ENCODE results near the gene MIER1.

The MIER1 gene

DNA sequence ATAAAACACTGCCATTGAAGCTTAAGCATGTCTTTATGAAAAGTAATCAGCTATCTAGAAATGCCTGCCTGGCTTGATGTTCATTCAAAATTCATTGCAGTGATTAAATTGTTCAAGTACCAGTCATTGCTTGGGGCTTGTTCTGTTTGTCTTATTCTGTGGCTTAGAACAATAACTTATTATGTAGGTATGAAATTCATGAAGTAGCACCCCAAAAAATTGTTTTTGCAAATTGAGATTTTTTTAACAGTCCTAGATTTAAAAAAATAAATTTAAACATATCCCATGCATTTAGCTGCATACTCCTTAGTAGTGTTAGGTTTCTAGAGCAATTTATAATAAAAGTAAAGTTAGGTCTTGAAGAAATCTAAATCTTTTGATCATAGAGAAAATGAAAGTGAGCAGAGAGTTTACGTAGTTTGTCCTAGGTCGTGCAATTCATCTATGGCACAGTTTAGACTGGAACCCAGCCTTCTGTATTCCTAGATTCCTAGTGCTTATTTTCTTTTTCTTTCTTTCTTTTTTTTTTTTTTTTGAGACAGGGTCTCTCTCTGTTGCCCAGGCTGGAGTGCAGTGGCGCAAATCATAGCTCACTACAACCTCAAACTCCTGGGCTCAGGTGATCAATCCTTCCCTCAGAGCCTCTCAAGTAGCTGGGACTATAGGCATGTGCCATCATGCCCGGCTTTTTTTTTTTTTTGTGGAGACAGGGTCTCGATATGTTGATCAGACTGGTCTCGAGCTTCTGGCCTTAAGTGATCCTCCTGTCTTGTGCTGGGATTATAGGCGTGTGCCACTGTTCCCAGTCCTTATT is 9.3 kb downstream of the MIER1 start:
- H3K27ac ChIP-seq, result no peak overlapping the region
- TF ChIP-seq ZFX (IDR thresholded peaks at IDR 0.05; ENCODE audit: borderline replicate concordance), result no peak
- TF ChIP-seq, protein P1, sequence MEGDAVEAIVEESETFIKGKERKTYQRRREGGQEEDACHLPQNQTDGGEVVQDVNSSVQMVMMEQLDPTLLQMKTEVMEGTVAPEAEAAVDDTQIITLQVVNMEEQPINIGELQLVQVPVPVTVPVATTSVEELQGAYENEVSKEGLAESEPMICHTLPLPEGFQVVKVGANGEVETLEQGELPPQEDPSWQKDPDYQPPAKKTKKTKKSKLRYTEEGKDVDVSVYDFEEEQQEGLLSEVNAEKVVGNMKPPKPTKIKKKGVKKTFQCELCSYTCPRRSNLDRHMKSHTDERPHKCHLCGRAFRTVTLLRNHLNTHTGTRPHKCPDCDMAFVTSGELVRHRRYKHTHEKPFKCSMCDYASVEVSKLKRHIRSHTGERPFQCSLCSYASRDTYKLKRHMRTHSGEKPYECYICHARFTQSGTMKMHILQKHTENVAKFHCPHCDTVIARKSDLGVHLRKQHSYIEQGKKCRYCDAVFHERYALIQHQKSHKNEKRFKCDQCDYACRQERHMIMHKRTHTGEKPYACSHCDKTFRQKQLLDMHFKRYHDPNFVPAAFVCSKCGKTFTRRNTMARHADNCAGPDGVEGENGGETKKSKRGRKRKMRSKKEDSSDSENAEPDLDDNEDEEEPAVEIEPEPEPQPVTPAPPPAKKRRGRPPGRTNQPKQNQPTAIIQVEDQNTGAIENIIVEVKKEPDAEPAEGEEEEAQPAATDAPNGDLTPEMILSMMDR (IDR thresholded peaks at IDR 0.05), result no peak

DNA sequence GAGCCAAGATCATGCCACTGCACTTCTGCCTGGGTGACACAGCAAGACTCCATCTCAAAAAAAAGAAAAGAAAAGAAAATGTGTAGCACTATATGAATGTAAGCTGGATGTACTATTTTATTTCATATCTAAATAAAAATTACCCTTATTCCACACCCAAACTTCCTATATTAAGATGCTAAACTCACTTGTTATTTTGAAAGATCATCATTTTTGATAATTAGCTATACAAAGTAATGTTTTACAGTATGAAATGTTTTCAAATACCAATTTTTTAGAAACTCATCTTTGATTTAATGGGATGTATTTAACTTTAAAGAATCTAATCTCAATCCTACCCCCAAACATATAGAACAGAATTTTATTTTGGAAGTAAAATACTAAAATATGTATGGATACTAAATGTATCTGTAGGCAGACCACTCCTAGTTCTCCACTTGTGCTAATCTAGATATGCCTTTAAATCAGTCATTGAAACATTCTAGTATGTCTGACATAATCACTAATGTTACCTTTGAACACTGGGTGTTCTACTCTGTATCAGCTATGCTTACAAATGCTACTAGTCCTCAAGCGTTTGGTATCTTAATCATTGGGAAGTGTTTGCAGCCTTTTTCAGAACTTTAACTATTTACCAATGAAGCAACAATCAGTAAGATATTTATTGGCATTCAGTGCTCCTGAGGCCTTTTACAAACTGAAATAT is 12.9 kb downstream of the MIER1 start:
- H3K27ac ChIP-seq, result no peak overlapping the region

DNA sequence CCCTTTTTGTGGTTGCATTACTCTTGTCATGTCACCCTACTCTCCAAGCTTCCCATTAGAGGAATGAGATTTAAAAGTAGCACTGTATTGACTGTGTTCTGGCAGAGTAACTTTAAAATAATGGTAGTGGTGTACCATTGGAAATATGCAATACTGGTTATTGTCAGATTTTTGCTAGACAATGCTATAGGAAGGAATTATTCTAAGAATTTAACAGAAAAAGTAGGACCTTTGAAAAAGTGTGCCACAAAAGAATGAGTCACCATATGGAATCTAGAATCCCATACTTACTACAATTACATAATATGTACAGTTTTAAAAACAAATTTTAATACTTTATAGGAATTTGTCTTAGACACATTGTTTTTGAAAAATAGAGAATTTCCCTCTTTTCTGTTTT is 13.8 kb downstream of the MIER1 start:
- TF ChIP-seq, protein P1 (IDR thresholded peaks at IDR 0.05), result no peak
- TF ChIP-seq ZFX (IDR thresholded peaks at IDR 0.05; ENCODE audit: borderline replicate concordance), result no peak
- H3K27ac ChIP-seq, result no peak overlapping the region

More for the DNA sequence above, 12.9 kb downstream of the MIER1 start:
- TF ChIP-seq ZFX (IDR thresholded peaks at IDR 0.05; ENCODE audit: borderline replicate concordance), result no peak

DNA sequence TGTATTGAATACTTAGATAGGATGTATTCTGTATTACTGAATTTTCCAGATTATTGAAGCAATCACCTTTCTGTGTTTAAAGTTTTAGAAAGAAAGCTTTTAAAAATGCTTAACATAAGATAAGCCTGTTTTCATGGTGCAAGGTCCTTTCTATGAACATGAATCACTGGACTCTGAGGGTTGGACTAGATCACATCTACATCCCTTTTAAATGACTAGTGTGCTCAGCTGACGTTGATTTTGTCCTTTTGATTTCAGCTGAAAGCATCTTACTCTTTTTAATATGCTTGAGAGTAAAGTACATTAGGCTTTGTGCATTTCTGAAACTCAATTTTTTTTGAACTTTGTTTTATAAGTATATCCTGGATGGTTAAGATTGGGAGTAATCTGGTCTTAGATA is 16.2 kb downstream of the MIER1 start:
- H3K27ac ChIP-seq, result no peak overlapping the region
- TF ChIP-seq, protein P1 (IDR thresholded peaks at IDR 0.05), result no peak
- TF ChIP-seq ZFX (IDR thresholded peaks at IDR 0.05; ENCODE audit: borderline replicate concordance), result no peak

DNA sequence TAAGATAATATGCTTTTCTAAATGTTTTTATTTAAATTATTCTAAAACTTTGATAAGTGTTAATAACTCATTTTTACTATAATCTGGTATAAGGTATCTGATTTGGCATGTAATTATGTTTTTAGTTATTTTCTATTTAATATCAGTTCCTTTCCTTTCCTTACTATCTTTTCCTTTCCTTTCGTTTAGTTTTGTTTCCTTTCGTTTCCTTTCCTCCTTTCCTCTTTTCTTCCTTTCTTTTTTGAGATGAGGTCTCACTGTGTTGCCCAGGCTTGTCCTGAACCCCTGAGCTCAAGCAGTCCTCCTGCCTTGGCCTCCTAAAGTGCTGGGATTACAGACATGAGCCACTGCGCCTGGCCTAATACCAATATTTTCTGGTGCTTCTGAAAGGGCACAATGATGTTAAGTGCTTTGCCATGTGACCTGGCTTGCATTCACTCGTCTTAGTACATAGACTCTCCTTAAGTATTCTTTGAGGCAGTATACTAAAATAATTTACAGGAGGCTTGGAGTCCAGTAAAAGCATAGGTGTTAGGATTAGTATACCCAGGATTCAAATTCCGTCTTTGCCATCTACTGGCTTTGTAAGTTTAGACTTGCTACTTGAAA is 18.7 kb downstream of the MIER1 start:
- no peak overlapping the region for H3K27ac ChIP-seq
- TF ChIP-seq, protein P1 (IDR thresholded peaks at IDR 0.05), result no peak
- no peak for TF ChIP-seq ZFX (IDR thresholded peaks at IDR 0.05; ENCODE audit: borderline replicate concordance)

DNA sequence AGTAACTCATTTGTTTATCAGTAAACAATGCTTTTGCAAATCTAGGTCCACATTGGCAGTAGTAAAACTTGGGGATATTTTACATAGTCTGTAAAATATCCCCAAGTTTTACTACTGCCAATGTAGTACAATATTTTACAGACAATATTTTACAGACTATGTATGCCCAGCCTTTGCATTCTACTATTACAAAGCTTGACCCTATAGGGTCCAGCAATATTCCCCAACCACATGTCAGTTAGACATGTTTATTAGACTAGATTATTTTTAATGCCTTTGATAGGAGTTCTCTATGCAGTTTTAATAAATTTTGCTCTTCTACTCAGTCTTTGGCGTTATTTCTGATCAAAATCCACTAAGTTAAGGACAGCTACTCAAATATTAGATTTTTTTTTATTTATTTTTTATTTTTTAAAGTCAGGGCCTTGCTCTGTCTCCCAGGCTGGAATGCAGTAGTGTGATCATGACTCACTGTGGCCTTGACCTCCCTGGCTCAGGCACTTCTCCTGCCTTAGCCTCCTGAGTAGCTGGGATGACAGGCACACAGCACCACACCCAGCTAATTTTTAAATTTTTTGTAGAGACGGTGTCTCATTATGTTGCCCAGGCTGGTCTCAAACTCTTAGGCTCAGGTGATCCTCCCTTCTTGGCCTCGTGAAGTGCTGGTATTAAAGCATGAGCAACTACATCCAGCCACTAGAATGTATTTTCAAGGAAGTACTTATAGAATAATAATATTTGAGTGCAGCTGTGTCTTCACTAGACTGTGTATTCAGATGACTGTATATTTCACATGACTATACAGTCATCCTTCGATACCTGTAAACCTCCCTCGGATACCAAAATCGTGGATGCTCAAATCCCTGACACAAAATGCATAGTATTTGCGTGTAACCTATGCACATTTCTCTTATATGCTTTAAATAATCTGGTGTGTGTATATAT is 19.8 kb downstream of the MIER1 start:
- no peak overlapping the region for H3K27ac ChIP-seq
- TF ChIP-seq ZFX (IDR thresholded peaks at IDR 0.05; ENCODE audit: borderline replicate concordance), result no peak
- TF ChIP-seq, protein P1 (IDR thresholded peaks at IDR 0.05), result no peak

DNA sequence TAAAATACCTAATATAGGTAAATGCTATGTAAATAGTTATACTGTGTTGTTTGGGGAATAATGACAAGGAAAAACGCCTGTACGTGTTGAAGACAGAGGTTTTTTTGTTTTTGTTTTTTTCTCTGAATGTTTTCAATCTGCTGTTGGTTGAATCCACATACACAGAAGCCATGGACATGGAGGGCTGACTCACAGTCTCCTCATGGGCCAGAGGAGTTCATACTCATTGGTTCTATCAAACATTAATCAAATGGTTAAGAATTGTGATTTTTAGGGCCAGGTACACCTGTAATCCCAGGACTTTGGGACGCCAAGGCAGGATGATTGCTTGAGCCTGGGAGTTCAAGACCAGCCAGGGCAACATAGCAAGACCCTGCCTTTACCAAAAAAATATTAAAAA is 20.5 kb downstream of the MIER1 start:
- TF ChIP-seq, protein P1 (IDR thresholded peaks at IDR 0.05), result no peak
- no peak overlapping the region for H3K27ac ChIP-seq

All from 22Rv1 (cell line).